ENCODE data around the gene IMMT. TPM values are rescaled to one million over a fixed set of nuclear protein-coding genes. Genes with fewer than 3 reads are reported as not detected.

The IMMT gene
- polyA plus RNA-seq, 2 donors, result 15.3 to 38.1 TPM

DNA sequence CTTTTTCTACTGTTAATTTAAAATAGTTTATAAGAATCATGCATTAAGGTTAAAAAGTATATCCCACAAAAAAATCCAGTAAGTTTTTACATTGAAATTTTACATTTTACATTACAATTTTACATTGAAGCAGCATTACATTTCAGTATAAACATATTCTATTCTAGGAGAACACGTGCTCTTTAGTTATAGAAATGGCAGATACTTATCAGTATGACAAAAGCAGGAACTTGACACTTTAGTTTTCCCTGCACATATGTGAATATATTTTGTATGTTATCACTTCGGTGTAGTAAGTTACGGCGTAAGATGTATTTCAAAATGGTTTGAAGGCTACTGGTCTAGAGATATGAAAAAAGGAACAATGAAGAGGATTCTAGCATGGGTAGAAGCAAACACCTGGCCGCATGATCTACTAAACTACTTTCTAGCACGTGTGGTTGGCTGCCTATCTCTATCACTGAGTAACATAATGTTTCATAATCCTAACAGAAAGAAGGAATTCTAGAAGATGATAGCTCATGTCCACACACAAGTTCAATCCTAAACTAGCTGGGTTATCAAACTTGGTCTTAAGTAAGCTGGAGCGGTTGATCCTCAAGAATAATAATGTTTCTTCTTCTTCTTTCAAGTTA is 5.4 kb downstream of the IMMT start:
- WGBS, 2 donors, result 70 to 85% methylated on average over 7 of the region's 7 CpGs
- H3K4me1 ChIP-seq (ENCODE audit: control insufficient read depth in 2 of 2, insufficient read depth in 2 of 2, low read length in 1 of 2), result peaks cover 0 to 6% of the 10 kb centered on the region in 2 donors
- no peak overlapping the region for H3K27ac ChIP-seq (ENCODE audit: low read depth in 2 of 2, low read length in 1 of 2)
- H3K27me3 ChIP-seq (ENCODE audit: control insufficient read depth in 1 of 2, insufficient read depth in 2 of 2, low read length in 2 of 2), result no peaks in the 10 kb centered on the region
- peaks cover 2 to 4% of the 10 kb centered on the region in 2 donors for H3K36me3 ChIP-seq (ENCODE audit: control insufficient read depth in 2 of 2, insufficient read depth in 2 of 2, low read length in 1 of 2)
- H3K4me3 ChIP-seq (ENCODE audit: low read depth in 1 of 2, low read length in 2 of 2), result no peak overlapping the region
- no peaks in the 10 kb centered on the region for H3K9me3 ChIP-seq (ENCODE audit: control insufficient read depth in 2 of 2, insufficient read depth in 1 of 2, low read depth in 1 of 2, low read length in 1 of 2)

GRCh38 chr2:86186431-86186830 is 8.8 kb downstream of the IMMT start:
- Histone ChIP-seq H3K36me3 (ENCODE audit: control insufficient read depth in 2 of 2, insufficient read depth in 2 of 2, low read length in 1 of 2) (peaks cover 0 to 2% of the 10 kb centered on the region in 2 donors), H3K27ac (ENCODE audit: low read depth in 2 of 2, low read length in 1 of 2) (no peak overlapping the region)

GRCh38 chr2:86185517-86186212 is 9.6 kb downstream of the IMMT start:
- 37 to 46% methylated on average over 1 of the region's 1 CpG for WGBS, 2 donors
- Histone ChIP-seq H3K9me3 (ENCODE audit: control insufficient read depth in 2 of 2, insufficient read depth in 1 of 2, low read depth in 1 of 2, low read length in 1 of 2) (no peaks in the 10 kb centered on the region), H3K36me3 (ENCODE audit: control insufficient read depth in 2 of 2, insufficient read depth in 2 of 2, low read length in 1 of 2) (peaks cover 0 to 2% of the 10 kb centered on the region in 2 donors), H3K27me3 (ENCODE audit: control insufficient read depth in 1 of 2, insufficient read depth in 2 of 2, low read length in 2 of 2) (no peaks in the 10 kb centered on the region), H3K4me1 (ENCODE audit: control insufficient read depth in 2 of 2, insufficient read depth in 2 of 2, low read length in 1 of 2) (peaks cover 0 to 3% of the 10 kb centered on the region in 2 donors), H3K27ac (ENCODE audit: low read depth in 2 of 2, low read length in 1 of 2) (no peak overlapping the region), H3K4me3 (ENCODE audit: low read depth in 1 of 2, low read length in 2 of 2) (no peak overlapping the region)

More at GRCh38 chr2:86186431-86186830, 8.8 kb downstream of the IMMT start:
- Histone ChIP-seq H3K4me1 (ENCODE audit: control insufficient read depth in 2 of 2, insufficient read depth in 2 of 2, low read length in 1 of 2) (peaks cover 0 to 3% of the 10 kb centered on the region in 2 donors), H3K9me3 (ENCODE audit: control insufficient read depth in 2 of 2, insufficient read depth in 1 of 2, low read depth in 1 of 2, low read length in 1 of 2) (no peaks in the 10 kb centered on the region), H3K4me3 (ENCODE audit: low read depth in 1 of 2, low read length in 2 of 2) (no peak overlapping the region), H3K27me3 (ENCODE audit: control insufficient read depth in 1 of 2, insufficient read depth in 2 of 2, low read length in 2 of 2) (no peaks in the 10 kb centered on the region)

- no peaks in the 10 kb centered on the region for H3K9me3 ChIP-seq (ENCODE audit: control insufficient read depth in 2 of 2, insufficient read depth in 1 of 2, low read depth in 1 of 2, low read length in 1 of 2)
- H3K4me1 ChIP-seq (ENCODE audit: control insufficient read depth in 2 of 2, insufficient read depth in 2 of 2, low read length in 1 of 2), result no peaks in the 10 kb centered on the region
- no peak overlapping the region for H3K4me3 ChIP-seq (ENCODE audit: low read depth in 1 of 2, low read length in 2 of 2)
- peaks cover 0 to 7% of the 10 kb centered on the region in 2 donors for H3K36me3 ChIP-seq (ENCODE audit: control insufficient read depth in 2 of 2, insufficient read depth in 2 of 2, low read length in 1 of 2)
- no peaks in the 10 kb centered on the region for H3K27me3 ChIP-seq (ENCODE audit: control insufficient read depth in 1 of 2, insufficient read depth in 2 of 2, low read length in 2 of 2)
- no peak overlapping the region for H3K27ac ChIP-seq (ENCODE audit: low read depth in 2 of 2, low read length in 1 of 2)
Measured at GRCh38 chr2:86176597-86176996, 18.7 kb downstream of the IMMT start.

GRCh38 chr2:86175828-86176227 is 19.4 kb downstream of the IMMT start:
- H3K4me1 ChIP-seq (ENCODE audit: control insufficient read depth in 2 of 2, insufficient read depth in 2 of 2, low read length in 1 of 2), result no peaks in the 10 kb centered on the region
- H3K36me3 ChIP-seq (ENCODE audit: control insufficient read depth in 2 of 2, insufficient read depth in 2 of 2, low read length in 1 of 2), result peaks cover 0 to 7% of the 10 kb centered on the region in 2 donors
- no peaks in the 10 kb centered on the region for H3K27me3 ChIP-seq (ENCODE audit: control insufficient read depth in 1 of 2, insufficient read depth in 2 of 2, low read length in 2 of 2)
- H3K27ac ChIP-seq (ENCODE audit: low read depth in 2 of 2, low read length in 1 of 2), result no peak overlapping the region
- no peaks in the 10 kb centered on the region for H3K9me3 ChIP-seq (ENCODE audit: control insufficient read depth in 2 of 2, insufficient read depth in 1 of 2, low read depth in 1 of 2, low read length in 1 of 2)
- 95 to 100% methylated on average over 1 of the region's 1 CpG for WGBS, 2 donors
- H3K4me3 ChIP-seq (ENCODE audit: low read depth in 1 of 2, low read length in 2 of 2), result no peak overlapping the region

DNA sequence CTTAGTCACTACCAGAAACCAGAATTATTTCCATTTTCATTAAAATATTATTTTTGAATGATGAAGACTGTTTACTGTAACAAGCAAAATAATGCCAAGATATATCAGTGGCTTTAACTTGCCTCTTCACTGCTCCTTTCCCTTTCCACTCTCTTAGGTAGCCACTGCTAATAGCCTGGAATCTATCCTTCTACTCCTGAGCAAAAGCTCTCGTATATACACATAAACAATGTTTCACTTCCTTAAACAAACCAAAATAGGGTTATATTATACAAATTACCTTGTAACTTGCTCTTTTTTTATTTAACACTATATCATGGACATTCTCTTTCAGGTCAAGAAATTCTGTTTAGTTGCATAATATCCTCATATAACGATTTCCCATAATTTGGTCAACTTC is 20.8 kb downstream of the IMMT start:
- Histone ChIP-seq H3K36me3 (ENCODE audit: control insufficient read depth in 2 of 2, insufficient read depth in 2 of 2, low read length in 1 of 2) (peaks cover 0 to 7% of the 10 kb centered on the region in 2 donors), H3K9me3 (ENCODE audit: control insufficient read depth in 2 of 2, insufficient read depth in 1 of 2, low read depth in 1 of 2, low read length in 1 of 2) (no peaks in the 10 kb centered on the region), H3K27ac (ENCODE audit: low read depth in 2 of 2, low read length in 1 of 2) (no peak overlapping the region), H3K27me3 (ENCODE audit: control insufficient read depth in 1 of 2, insufficient read depth in 2 of 2, low read length in 2 of 2) (no peaks in the 10 kb centered on the region), H3K4me3 (ENCODE audit: low read depth in 1 of 2, low read length in 2 of 2) (no peak overlapping the region), H3K4me1 (ENCODE audit: control insufficient read depth in 2 of 2, insufficient read depth in 2 of 2, low read length in 1 of 2) (no peaks in the 10 kb centered on the region)
- WGBS, 2 donors, result 74 to 76% methylated on average over 2 of the region's 2 CpGs

DNA sequence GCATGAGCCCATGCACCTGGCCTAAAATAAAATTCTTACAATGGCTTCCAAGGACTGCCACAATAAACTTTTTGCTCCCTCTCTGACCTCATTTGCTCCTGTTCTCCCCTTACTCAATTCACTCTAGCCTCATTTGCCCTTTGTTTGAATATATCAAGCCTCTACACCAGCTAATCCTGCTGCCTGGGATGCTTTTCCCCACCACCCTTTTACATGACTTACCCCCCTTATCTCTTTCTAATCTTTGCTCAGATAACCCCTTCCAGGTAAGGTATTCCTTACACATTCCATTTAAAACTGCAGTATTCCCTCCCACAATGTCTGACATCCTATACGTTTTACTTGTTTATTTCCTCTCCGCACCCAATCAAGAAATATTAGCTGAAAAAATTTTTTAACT is 22.7 kb downstream of the IMMT start:
- peaks cover 3% of the 10 kb centered on the region in 2 donors for H3K36me3 ChIP-seq (ENCODE audit: control insufficient read depth in 2 of 2, insufficient read depth in 2 of 2, low read length in 1 of 2)

GRCh38 chr2:86171295-86171694 is 24.0 kb downstream of the IMMT start:
- H3K36me3 ChIP-seq (ENCODE audit: control insufficient read depth in 2 of 2, insufficient read depth in 2 of 2, low read length in 1 of 2), result peaks cover 1 to 5% of the 10 kb centered on the region in 2 donors

More for the DNA sequence above, 22.7 kb downstream of the IMMT start:
- 87 to 93% methylated on average over 2 of the region's 2 CpGs for WGBS, 2 donors
- Histone ChIP-seq H3K27me3 (ENCODE audit: control insufficient read depth in 1 of 2, insufficient read depth in 2 of 2, low read length in 2 of 2) (no peaks in the 10 kb centered on the region), H3K4me3 (ENCODE audit: low read depth in 1 of 2, low read length in 2 of 2) (no peak overlapping the region), H3K4me1 (ENCODE audit: control insufficient read depth in 2 of 2, insufficient read depth in 2 of 2, low read length in 1 of 2) (no peaks in the 10 kb centered on the region), H3K27ac (ENCODE audit: low read depth in 2 of 2, low read length in 1 of 2) (no peak overlapping the region), H3K9me3 (ENCODE audit: control insufficient read depth in 2 of 2, insufficient read depth in 1 of 2, low read depth in 1 of 2, low read length in 1 of 2) (no peaks in the 10 kb centered on the region)

DNA sequence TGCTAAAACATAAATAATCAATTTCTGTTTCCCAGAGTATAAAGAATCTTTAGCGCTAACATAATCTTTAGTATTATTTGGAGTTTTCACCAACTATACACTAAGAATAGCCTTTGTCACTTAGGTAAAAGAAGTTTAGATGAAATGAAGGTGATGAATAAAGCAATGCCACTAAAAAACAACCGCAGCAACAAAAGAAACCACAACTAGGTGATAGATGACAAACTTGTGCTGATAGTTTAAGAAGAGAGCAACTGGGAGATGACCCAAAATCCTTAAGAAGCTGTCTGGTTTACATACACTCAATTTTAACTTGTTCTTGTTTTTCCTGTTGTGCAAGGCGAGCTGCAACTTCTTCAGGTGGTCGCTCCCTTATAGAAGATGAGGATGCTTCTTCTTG is 24.8 kb downstream of the IMMT start:
- Histone ChIP-seq H3K27me3 (ENCODE audit: control insufficient read depth in 1 of 2, insufficient read depth in 2 of 2, low read length in 2 of 2) (no peaks in the 10 kb centered on the region), H3K36me3 (ENCODE audit: control insufficient read depth in 2 of 2, insufficient read depth in 2 of 2, low read length in 1 of 2) (peaks cover 0 to 6% of the 10 kb centered on the region in 2 donors), H3K4me1 (ENCODE audit: control insufficient read depth in 2 of 2, insufficient read depth in 2 of 2, low read length in 1 of 2) (no peaks in the 10 kb centered on the region), H3K27ac (ENCODE audit: low read depth in 2 of 2, low read length in 1 of 2) (no peak overlapping the region), H3K4me3 (ENCODE audit: low read depth in 1 of 2, low read length in 2 of 2) (no peak overlapping the region), H3K9me3 (ENCODE audit: control insufficient read depth in 2 of 2, insufficient read depth in 1 of 2, low read depth in 1 of 2, low read length in 1 of 2) (no peaks in the 10 kb centered on the region)
- 87 to 89% methylated on average over 4 of the region's 4 CpGs for WGBS, 2 donors

More at GRCh38 chr2:86171295-86171694, 24.0 kb downstream of the IMMT start:
- no peak overlapping the region for H3K4me3 ChIP-seq (ENCODE audit: low read depth in 1 of 2, low read length in 2 of 2)
- no peaks in the 10 kb centered on the region for H3K27me3 ChIP-seq (ENCODE audit: control insufficient read depth in 1 of 2, insufficient read depth in 2 of 2, low read length in 2 of 2)
- 83 to 86% methylated on average over 3 of the region's 3 CpGs for WGBS, 2 donors
- no peak overlapping the region for H3K27ac ChIP-seq (ENCODE audit: low read depth in 2 of 2, low read length in 1 of 2)
- H3K4me1 ChIP-seq (ENCODE audit: control insufficient read depth in 2 of 2, insufficient read depth in 2 of 2, low read length in 1 of 2), result no peaks in the 10 kb centered on the region
- no peaks in the 10 kb centered on the region for H3K9me3 ChIP-seq (ENCODE audit: control insufficient read depth in 2 of 2, insufficient read depth in 1 of 2, low read depth in 1 of 2, low read length in 1 of 2)

Measured in esophagus (tissue), 2 donors.